Measurements from ENCODE around the gene PHRF1. TPM values are rescaled to one million over a fixed set of nuclear protein-coding genes. Genes with fewer than 3 reads are reported as not detected.

Gene PHRF1
- total and polyA plus RNA-seq, 9 of the 15 experiments (the other 6 are each of a cell fraction or from before 2014, with no cell fraction given) = 0.07 to 37.2 (median 7.7) TPM

DNA sequence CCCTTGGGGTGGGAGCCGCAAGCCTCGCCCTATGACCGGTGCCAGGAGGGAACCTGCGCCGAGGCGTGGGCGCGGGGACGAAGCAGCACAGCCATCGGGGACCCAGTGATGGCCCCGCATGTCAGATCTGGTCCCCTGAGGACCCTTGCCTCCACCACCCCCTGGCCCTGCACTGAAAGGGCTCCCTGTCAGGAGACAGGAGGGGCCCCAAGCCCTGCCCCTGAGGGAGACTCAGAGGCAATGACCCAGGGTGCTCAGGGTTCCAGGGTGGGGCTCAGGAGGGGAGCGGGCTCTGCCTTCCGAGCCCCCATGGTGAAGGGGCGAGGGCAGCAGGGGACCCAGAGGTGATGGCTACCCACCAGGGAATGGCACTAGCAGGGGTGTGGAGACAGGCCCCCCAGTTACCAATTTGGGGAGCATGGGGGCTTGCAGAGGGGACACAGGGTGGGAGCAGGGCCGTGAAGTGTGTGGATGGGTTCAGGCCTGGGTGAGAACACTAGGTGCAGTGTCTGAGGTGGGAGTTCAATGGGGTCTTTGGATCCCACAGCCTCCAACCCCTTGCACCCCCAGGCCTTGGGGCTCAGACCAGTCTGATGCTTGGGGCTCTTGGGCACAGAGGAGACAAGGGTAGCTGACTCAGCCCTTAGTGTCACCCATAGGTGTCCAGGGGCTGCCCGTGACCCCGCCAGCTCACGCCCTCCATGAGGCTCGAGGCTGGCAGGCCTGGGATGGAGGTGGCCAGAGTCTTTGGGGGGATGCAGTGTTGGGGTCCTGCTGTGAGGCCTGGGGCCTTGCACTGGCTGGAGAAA is 38.4 kb upstream of the PHRF1 start (continued):
- TF ChIP-seq, protein P1, sequence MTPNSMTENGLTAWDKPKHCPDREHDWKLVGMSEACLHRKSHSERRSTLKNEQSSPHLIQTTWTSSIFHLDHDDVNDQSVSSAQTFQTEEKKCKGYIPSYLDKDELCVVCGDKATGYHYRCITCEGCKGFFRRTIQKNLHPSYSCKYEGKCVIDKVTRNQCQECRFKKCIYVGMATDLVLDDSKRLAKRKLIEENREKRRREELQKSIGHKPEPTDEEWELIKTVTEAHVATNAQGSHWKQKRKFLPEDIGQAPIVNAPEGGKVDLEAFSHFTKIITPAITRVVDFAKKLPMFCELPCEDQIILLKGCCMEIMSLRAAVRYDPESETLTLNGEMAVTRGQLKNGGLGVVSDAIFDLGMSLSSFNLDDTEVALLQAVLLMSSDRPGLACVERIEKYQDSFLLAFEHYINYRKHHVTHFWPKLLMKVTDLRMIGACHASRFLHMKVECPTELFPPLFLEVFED (CRISPR knock-in tag; conservative IDR thresholded peaks at IDR 0.05) = 0 out of 2 replicates have a peak, but pooled peaks have one; percentile 24
- TF ChIP-seq GABPA (tag; conservative IDR thresholded peaks at IDR 0.05; ENCODE audit: low read depth) (0 out of 2 replicates have a peak, but pooled peaks have one; percentile 7), CBX5 (IDR thresholded peaks at IDR 0.05; ENCODE audit: borderline replicate concordance, low read depth) (no peak), BCL6 (CRISPR knock-in tag; IDR thresholded peaks at IDR 0.05) (no peak), PCBP1 (IDR thresholded peaks at IDR 0.05; ENCODE audit: low read depth, low read length, poor library complexity, severe bottlenecking) (peak; percentile 20), ZNF583 (CRISPR knock-in tag; IDR thresholded peaks at IDR 0.05) (no peak), HEY1 (CRISPR knock-in tag; IDR thresholded peaks at IDR 0.05; ENCODE audit: borderline replicate concordance) (no peak), MAZ (CRISPR knock-in tag; conservative IDR thresholded peaks at IDR 0.05 in 1 of 2, IDR thresholded peaks at IDR 0.05 in 1 of 2) (no peak; a peak in 1 of 4 replicates), TEAD1 (CRISPR knock-in tag; IDR thresholded peaks at IDR 0.05) (no peak), U2AF2 (optimal IDR thresholded peaks at IDR 0.05; ENCODE audit: low read depth, low read length) (no peak)
- TF ChIP-seq, protein P2, sequence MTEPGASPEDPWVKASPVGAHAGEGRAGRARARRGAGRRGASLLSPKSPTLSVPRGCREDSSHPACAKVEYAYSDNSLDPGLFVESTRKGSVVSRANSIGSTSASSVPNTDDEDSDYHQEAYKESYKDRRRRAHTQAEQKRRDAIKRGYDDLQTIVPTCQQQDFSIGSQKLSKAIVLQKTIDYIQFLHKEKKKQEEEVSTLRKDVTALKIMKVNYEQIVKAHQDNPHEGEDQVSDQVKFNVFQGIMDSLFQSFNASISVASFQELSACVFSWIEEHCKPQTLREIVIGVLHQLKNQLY (CRISPR knock-in tag; conservative IDR thresholded peaks at IDR 0.05) = 0 out of 4 replicates have a peak, but pooled peaks of 1 of the 2 experiments have one; percentile 24
- TF ChIP-seq, protein P3, sequence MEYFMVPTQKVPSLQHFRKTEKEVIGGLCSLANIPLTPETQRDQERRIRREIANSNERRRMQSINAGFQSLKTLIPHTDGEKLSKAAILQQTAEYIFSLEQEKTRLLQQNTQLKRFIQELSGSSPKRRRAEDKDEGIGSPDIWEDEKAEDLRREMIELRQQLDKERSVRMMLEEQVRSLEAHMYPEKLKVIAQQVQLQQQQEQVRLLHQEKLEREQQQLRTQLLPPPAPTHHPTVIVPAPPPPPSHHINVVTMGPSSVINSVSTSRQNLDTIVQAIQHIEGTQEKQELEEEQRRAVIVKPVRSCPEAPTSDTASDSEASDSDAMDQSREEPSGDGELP (CRISPR knock-in tag; IDR thresholded peaks at IDR 0.05; ENCODE audit: borderline replicate concordance) = no peak
- TF ChIP-seq, protein P4, sequence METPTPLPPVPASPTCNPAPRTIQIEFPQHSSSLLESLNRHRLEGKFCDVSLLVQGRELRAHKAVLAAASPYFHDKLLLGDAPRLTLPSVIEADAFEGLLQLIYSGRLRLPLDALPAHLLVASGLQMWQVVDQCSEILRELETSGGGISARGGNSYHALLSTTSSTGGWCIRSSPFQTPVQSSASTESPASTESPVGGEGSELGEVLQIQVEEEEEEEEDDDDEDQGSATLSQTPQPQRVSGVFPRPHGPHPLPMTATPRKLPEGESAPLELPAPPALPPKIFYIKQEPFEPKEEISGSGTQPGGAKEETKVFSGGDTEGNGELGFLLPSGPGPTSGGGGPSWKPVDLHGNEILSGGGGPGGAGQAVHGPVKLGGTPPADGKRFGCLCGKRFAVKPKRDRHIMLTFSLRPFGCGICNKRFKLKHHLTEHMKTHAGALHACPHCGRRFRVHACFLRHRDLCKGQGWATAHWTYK (CRISPR knock-in tag; IDR thresholded peaks at IDR 0.05) = 0 out of 2 replicates have a peak, but pooled peaks have one; percentile 23
- TF ChIP-seq, protein P5, sequence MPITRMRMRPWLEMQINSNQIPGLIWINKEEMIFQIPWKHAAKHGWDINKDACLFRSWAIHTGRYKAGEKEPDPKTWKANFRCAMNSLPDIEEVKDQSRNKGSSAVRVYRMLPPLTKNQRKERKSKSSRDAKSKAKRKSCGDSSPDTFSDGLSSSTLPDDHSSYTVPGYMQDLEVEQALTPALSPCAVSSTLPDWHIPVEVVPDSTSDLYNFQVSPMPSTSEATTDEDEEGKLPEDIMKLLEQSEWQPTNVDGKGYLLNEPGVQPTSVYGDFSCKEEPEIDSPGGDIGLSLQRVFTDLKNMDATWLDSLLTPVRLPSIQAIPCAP (CRISPR knock-in tag; IDR thresholded peaks at IDR 0.05; ENCODE audit: borderline replicate concordance) = no peak

Measured in K562 (cell line).